BLaER1 (cell line): ENCODE results near the gene GMPPA.
A peak's percentile ranks its signal among the peaks of the same experiment; 100 is the strongest.

Experiments
- H3K27ac ChIP-seq: shearing (Covaris generic); formaldehyde crosslinking; 2 replicates; pipeline ENCODE4 v1.8.1; 2022
- H3K27me3 ChIP-seq: shearing (Covaris generic); formaldehyde crosslinking; 2 replicates; pipeline ENCODE4 v1.8.1; 2022
- H3K36me3 ChIP-seq: shearing (Covaris generic); formaldehyde crosslinking; 2 replicates; pipeline ENCODE4 v1.8.1; 2022
- H3K4me1 ChIP-seq: shearing (Covaris generic); formaldehyde crosslinking; 2 replicates; pipeline ENCODE4 v1.8.1; 2022
- H3K4me2 ChIP-seq: shearing (Covaris generic); formaldehyde crosslinking; 2 replicates; pipeline ENCODE4 v1.8.1; 2022
- H3K4me3 ChIP-seq: shearing (Covaris generic); formaldehyde crosslinking; 2 replicates; pipeline ENCODE4 v1.8.1; 2022
- H3K9ac ChIP-seq: shearing (Covaris generic); formaldehyde crosslinking; 2 replicates; pipeline ENCODE4 v1.8.1; 2022
- H3K9me3 ChIP-seq: shearing (Covaris generic); formaldehyde crosslinking; 2 replicates; pipeline ENCODE4 v1.8.1; 2022
- H4K20me1 ChIP-seq: shearing (Covaris generic); formaldehyde crosslinking; 2 replicates; pipeline ENCODE4 v1.8.1; 2022
- Cebpa-rat ChIP-seq: shearing (Covaris generic); IDR thresholded peaks from 2 replicates; pipeline ENCODE4 v1.8.1; 2022

Gene GMPPA

GRCh38 chr2:219484343-219485200 is 14.1 kb upstream of the GMPPA start:
- peaks cover 6% of the 10 kb centered on the region; the same call in 1 of the 2 replicates for H3K4me1 ChIP-seq
- no peak for TF ChIP-seq Cebpa-rat
- no peak overlapping the region for H3K4me2 ChIP-seq
- no peaks in the 10 kb centered on the region for H3K9me3 ChIP-seq
- H3K27ac ChIP-seq = no peak overlapping the region
- no peak overlapping the region for H3K4me3 ChIP-seq
- no peak overlapping the region for H3K9ac ChIP-seq
- peaks cover 47% of the 10 kb centered on the region for H3K27me3 ChIP-seq
- no peaks in the 10 kb centered on the region for H3K36me3 ChIP-seq
- H4K20me1 ChIP-seq = peaks cover 36% of the 10 kb centered on the region; the same call in 1 of the 2 replicates

GRCh38 chr2:219485201-219485580 is 13.5 kb upstream of the GMPPA start:
- Histone ChIP-seq H3K9ac (no peak overlapping the region), H3K9me3 (no peaks in the 10 kb centered on the region), H3K4me2 (no peak overlapping the region), H3K27ac (no peak overlapping the region), H3K36me3 (no peaks in the 10 kb centered on the region), H3K4me3 (no peak overlapping the region), H3K27me3 (peaks cover 47% of the 10 kb centered on the region), H4K20me1 (peaks cover 36% of the 10 kb centered on the region; the same call in 1 of the 2 replicates), H3K4me1 (peaks cover 6% of the 10 kb centered on the region; the same call in 1 of the 2 replicates)
- no peak for TF ChIP-seq Cebpa-rat

GRCh38 chr2:219486380-219486959 is 12.2 kb upstream of the GMPPA start:
- no peaks in the 10 kb centered on the region for H3K9me3 ChIP-seq
- H3K9ac ChIP-seq = no peak overlapping the region
- peaks cover 36% of the 10 kb centered on the region; the same call in 1 of the 2 replicates for H4K20me1 ChIP-seq
- no peak for TF ChIP-seq Cebpa-rat
- peaks cover 6% of the 10 kb centered on the region; the same call in 1 of the 2 replicates for H3K4me1 ChIP-seq
- peak overlapping the region; percentile 12; the same call in 1 of the 2 replicates for H3K4me2 ChIP-seq
- no peaks in the 10 kb centered on the region for H3K36me3 ChIP-seq
- no peak overlapping the region for H3K27ac ChIP-seq
- H3K4me3 ChIP-seq = no peak overlapping the region
- H3K27me3 ChIP-seq = peaks cover 47% of the 10 kb centered on the region

DNA sequence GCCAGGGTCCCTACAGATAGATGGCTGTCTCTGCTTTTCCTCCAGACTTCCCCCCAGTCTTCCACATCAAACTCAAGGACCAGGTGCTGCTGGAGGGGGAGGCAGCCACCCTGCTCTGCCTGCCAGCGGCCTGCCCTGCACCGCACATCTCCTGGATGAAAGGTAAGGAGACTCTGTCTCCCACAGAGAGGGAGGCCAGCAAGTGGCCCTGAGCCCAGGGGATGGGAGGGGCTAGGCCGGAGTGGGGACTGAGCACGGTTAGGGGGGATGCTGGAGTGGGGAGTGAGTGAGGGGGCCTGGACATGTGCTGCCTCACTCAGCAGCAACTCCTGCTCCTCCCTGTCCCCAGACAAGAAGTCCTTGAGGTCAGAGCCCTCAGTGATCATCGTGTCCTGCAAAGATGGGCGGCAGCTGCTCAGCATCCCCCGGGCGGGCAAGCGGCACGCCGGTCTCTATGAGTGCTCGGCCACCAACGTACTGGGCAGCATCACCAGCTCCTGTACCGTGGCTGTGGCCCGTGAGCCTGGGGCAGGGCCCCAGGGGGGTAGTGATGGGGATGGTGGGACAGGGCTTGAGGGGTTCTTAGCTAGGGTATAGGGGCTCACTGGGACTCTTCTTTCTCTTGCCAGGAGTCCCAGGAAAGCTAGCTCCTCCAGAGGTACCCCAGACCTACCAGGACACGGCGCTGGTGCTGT is 10.4 kb upstream of the GMPPA start:
- Histone ChIP-seq H3K4me3 (no peak overlapping the region), H3K36me3 (no peaks in the 10 kb centered on the region), H3K27me3 (peaks cover 35% of the 10 kb centered on the region), H3K9ac (no peak overlapping the region), H3K9me3 (no peaks in the 10 kb centered on the region), H3K4me2 (no peak overlapping the region), H3K4me1 (peaks cover 6% of the 10 kb centered on the region; the same call in 1 of the 2 replicates), H4K20me1 (peaks cover 25% of the 10 kb centered on the region; the same call in 1 of the 2 replicates), H3K27ac (no peak overlapping the region)
- TF ChIP-seq Cebpa-rat = no peak

DNA sequence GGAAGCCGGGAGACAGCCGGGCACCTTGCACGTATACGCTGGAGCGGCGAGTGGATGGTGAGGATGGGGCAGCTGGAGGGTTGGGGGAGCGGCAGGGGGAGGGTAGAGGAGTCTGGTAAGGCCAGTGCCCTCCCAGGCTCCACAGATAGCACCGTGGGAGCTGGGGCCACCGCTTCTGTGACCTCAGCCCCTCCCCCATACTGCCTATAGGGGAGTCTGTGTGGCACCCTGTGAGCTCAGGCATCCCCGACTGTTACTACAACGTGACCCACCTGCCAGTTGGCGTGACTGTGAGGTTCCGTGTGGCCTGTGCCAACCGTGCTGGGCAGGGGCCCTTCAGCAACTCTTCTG is 9.9 kb upstream of the GMPPA start:
- H3K4me2 ChIP-seq = no peak overlapping the region
- TF ChIP-seq Cebpa-rat = no peak
- peaks cover 6% of the 10 kb centered on the region; the same call in 1 of the 2 replicates for H3K4me1 ChIP-seq

DNA sequence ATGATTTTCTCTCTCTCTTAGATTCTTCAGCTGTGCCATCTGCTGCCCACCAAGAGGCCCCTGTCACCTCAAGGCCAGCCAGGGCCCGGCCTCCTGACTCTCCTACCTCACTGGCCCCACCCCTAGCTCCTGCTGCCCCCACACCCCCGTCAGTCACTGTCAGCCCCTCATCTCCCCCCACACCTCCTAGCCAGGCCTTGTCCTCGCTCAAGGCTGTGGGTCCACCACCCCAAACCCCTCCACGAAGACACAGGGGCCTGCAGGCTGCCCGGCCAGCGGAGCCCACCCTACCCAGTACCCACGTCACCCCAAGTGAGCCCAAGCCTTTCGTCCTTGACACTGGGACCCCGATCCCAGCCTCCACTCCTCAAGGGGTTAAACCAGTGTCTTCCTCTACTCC is 9.4 kb upstream of the GMPPA start:
- H3K27me3 ChIP-seq = peaks cover 29% of the 10 kb centered on the region
- H3K4me2 ChIP-seq = no peak overlapping the region
- H4K20me1 ChIP-seq = peaks cover 15% of the 10 kb centered on the region; the same call in 1 of the 2 replicates
- H3K9ac ChIP-seq = no peak overlapping the region
- H3K4me3 ChIP-seq = no peak overlapping the region
- no peaks in the 10 kb centered on the region for H3K9me3 ChIP-seq
- no peak for TF ChIP-seq Cebpa-rat
- H3K4me1 ChIP-seq = peaks cover 6% of the 10 kb centered on the region; the same call in 1 of the 2 replicates
- H3K36me3 ChIP-seq = no peaks in the 10 kb centered on the region
- no peak overlapping the region for H3K27ac ChIP-seq

More for the DNA sequence above, 9.9 kb upstream of the GMPPA start:
- no peaks in the 10 kb centered on the region for H3K9me3 ChIP-seq
- H3K27ac ChIP-seq = no peak overlapping the region
- H4K20me1 ChIP-seq = peaks cover 20% of the 10 kb centered on the region; the same call in 1 of the 2 replicates
- H3K36me3 ChIP-seq = no peaks in the 10 kb centered on the region
- peaks cover 30% of the 10 kb centered on the region for H3K27me3 ChIP-seq
- no peak overlapping the region for H3K4me3 ChIP-seq
- H3K9ac ChIP-seq = no peak overlapping the region

DNA sequence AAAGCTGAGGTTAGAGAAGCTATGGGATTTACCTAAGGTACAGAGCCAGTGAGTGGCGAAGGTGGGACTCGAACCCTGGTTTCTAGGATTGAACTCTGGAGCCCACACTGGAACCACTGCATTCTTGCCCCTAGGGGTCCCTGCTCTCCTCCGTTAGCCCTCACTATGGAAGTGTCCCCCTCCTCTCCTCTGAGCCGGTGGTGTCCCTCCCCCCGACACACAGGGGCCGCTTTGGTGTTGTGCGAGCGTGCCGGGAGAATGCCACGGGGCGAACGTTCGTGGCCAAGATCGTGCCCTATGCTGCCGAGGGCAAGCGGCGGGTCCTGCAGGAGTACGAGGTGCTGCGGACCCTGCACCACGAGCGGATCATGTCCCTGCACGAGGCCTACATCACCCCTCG is 8.5 kb upstream of the GMPPA start:
- TF ChIP-seq Cebpa-rat = no peak
- Histone ChIP-seq H3K27me3 (peaks cover 29% of the 10 kb centered on the region), H3K9ac (no peak overlapping the region), H3K4me2 (no peak overlapping the region), H3K4me1 (peaks cover 9% of the 10 kb centered on the region), H3K36me3 (no peaks in the 10 kb centered on the region), H3K9me3 (no peaks in the 10 kb centered on the region), H3K27ac (no peak overlapping the region), H4K20me1 (0 out of 2 replicates have a peak, but pooled peaks cover 8% of the 10 kb centered on the region), H3K4me3 (no peak overlapping the region)

DNA sequence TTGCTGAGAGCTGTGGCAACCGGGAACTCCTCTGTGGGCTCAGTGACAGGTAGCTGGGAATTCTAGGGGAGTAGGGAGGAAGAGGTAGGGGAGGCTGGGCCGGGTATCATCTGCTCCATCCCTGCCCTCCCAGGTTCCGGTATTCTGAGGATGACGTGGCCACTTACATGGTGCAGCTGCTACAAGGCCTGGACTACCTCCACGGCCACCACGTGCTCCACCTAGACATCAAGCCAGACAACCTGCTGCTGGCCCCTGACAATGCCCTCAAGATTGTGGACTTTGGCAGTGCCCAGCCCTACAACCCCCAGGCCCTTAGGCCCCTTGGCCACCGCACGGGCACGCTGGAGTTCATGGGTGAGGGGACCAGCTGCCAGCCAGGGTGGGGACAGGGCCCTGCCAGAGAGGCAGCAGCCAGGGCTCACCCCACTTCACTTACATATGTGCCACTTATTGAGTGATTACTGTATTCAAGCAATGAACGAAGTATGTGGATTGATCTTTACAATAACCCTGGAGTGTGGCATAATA is 8.0 kb upstream of the GMPPA start:
- H3K4me1 ChIP-seq = peaks cover 14% of the 10 kb centered on the region
- H3K27me3 ChIP-seq = peaks cover 29% of the 10 kb centered on the region
- TF ChIP-seq Cebpa-rat = no peak

DNA sequence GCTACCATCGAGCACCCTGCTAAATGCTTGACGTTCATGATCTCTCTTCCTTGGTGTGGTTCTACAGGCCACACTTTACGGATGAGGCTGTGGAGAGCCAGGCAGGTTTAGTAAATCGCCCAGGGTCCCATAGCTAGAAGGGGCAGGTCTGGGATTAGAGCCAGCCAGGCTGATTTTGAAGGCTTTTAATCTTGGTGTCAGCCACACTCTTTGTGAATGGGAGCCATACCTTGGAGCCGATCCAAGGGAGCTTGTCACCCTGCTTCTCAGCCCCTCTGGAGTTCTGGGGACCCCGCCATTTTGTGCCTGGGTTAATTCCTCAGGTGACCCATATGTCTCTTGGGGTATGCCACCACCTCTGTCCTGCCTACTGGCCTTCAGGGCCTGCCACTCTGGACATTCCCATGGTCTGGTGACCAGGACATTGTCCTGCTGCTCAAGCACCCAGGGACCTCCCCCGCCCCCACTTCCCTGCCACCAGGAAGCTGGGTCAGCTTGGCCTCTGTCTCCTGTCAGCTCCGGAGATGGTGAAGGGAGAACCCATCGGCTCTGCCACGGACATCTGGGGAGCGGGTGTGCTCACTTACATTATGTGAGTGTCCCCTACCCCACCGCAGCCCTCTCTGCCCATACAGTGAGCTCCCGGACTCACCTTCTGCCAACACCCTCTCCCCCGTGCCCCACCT is 7.3 kb upstream of the GMPPA start:
- no peak for TF ChIP-seq Cebpa-rat
- Histone ChIP-seq H3K9me3 (no peaks in the 10 kb centered on the region), H3K4me2 (no peak overlapping the region), H3K9ac (no peak overlapping the region), H3K27me3 (peaks cover 29% of the 10 kb centered on the region), H3K4me1 (peaks cover 18% of the 10 kb centered on the region), H3K27ac (no peak overlapping the region), H4K20me1 (no peaks in the 10 kb centered on the region), H3K36me3 (no peaks in the 10 kb centered on the region), H3K4me3 (no peak overlapping the region)

More for the DNA sequence above, 8.0 kb upstream of the GMPPA start:
- no peak overlapping the region for H3K4me2 ChIP-seq
- no peak overlapping the region for H3K4me3 ChIP-seq
- 0 out of 2 replicates have a peak, but pooled peaks cover 6% of the 10 kb centered on the region for H4K20me1 ChIP-seq
- H3K9me3 ChIP-seq = no peaks in the 10 kb centered on the region
- no peak overlapping the region for H3K27ac ChIP-seq
- no peaks in the 10 kb centered on the region for H3K36me3 ChIP-seq
- no peak overlapping the region for H3K9ac ChIP-seq
